ENCODE results near the gene P2RX1. TPM values are rescaled to one million over a fixed set of nuclear protein-coding genes. Genes with fewer than 3 reads are reported as not detected.

P2RX1 gene
- total RNA-seq, 2 donors from 2014 or later = 39.2 to 45.4 TPM

- DNase-seq = peak; percentile 91 to 95 (median 94)
- WGBS, 2 donors = 26 to 54% methylated on average over 2 to 9 of the region's 11 CpGs
- Histone ChIP-seq H3K27me3 (no peaks in the 10 kb centered on the region), H3K27ac (peak overlapping the region; percentile 92 to 97 (median 97)), H3K4me1 (peaks cover 60% of the 10 kb centered on the region), H3K9me3 (no peaks in the 10 kb centered on the region), H3K4me3 (no peak overlapping the region), H3K36me3 (replicated peaks in 1 of 2; ENCODE audit: insufficient read depth in 1 of 2, low read depth in 2 of 2) (no peaks in the 10 kb centered on the region)
- ATAC-seq = peak; percentile 65
- intact Hi-C loops (cut with DNase I) = no loop called here
- peak; percentile 64 to 74 (median 65) for TF ChIP-seq POLR2A (IDR thresholded peaks at IDR 0.05)
- TF ChIP-seq CTCF (IDR thresholded peaks at IDR 0.05) = peak in 2 of 7 experiments; percentile 15 to 21
Measured at GRCh38 chr17:3905017-3905520, 11.2 kb downstream of the P2RX1 start.

GRCh38 chr17:3904501-3904900 is 11.8 kb downstream of the P2RX1 start:
- DNase-seq (peak; percentile 66 to 75 (median 68)), ATAC-seq (peak; percentile 54)
- Histone ChIP-seq H3K4me3 (no peak overlapping the region), H3K9me3 (no peaks in the 10 kb centered on the region), H3K27ac (peak overlapping the region; percentile 92 to 97 (median 97)), H3K36me3 (replicated peaks in 1 of 2; ENCODE audit: insufficient read depth in 1 of 2, low read depth in 2 of 2) (no peaks in the 10 kb centered on the region), H3K4me1 (peaks cover 63% of the 10 kb centered on the region), H3K27me3 (no peaks in the 10 kb centered on the region)
- WGBS, 2 donors = 35 to 55% methylated on average over 10 to 15 of the region's 15 CpGs
- intact Hi-C loops (cut with DNase I) = no loop called here
- no peak for TF ChIP-seq POLR2A (IDR thresholded peaks at IDR 0.05)

- 20 to 23% methylated on average over 12 to 17 of the region's 21 CpGs for WGBS, 2 donors
- Histone ChIP-seq H3K36me3 (replicated peaks in 1 of 2; ENCODE audit: insufficient read depth in 1 of 2, low read depth in 2 of 2) (no peaks in the 10 kb centered on the region), H3K27ac (peak overlapping the region; percentile 92 to 97 (median 97)), H3K27me3 (no peaks in the 10 kb centered on the region), H3K4me3 (no peak overlapping the region), H3K4me1 (peaks cover 63% of the 10 kb centered on the region), H3K9me3 (no peaks in the 10 kb centered on the region)
- intact Hi-C loops (cut with DNase I) = no loop called here
- ATAC-seq (peak; percentile 74), DNase-seq (peak; percentile 82 to 90 (median 88))
- no peak for TF ChIP-seq CTCF (IDR thresholded peaks at IDR 0.05)
- peak; percentile 62 to 82 (median 74) for TF ChIP-seq POLR2A (IDR thresholded peaks at IDR 0.05)
Measured at GRCh38 chr17:3903881-3904290, 12.4 kb downstream of the P2RX1 start.

- ATAC-seq = peak; percentile 18
- no peaks in the 10 kb centered on the region for H3K9me3 ChIP-seq
- intact Hi-C loops (cut with DNase I) = no loop called here
- H3K4me3 ChIP-seq = no peak overlapping the region
- no peaks in the 10 kb centered on the region for H3K27me3 ChIP-seq
- TF ChIP-seq CTCF (IDR thresholded peaks at IDR 0.05) (peak in 1 of 7 experiments; percentile 1), POLR2A (IDR thresholded peaks at IDR 0.05) (no peak)
- no peaks in the 10 kb centered on the region for H3K36me3 ChIP-seq (replicated peaks in 1 of 2; ENCODE audit: insufficient read depth in 1 of 2, low read depth in 2 of 2)
- peak overlapping the region; percentile 92 to 97 (median 97) for H3K27ac ChIP-seq
- 26 to 29% methylated on average over 7 to 25 of the region's 25 CpGs for WGBS, 2 donors
- peak; percentile 71 to 78 (median 74) for DNase-seq
- H3K4me1 ChIP-seq = peaks cover 63% of the 10 kb centered on the region
Measured at GRCh38 chr17:3903051-3903825, 13.0 kb downstream of the P2RX1 start.

- H3K27me3 ChIP-seq = no peaks in the 10 kb centered on the region
- no peak for ATAC-seq
- no peaks in the 10 kb centered on the region for H3K36me3 ChIP-seq (replicated peaks in 1 of 2; ENCODE audit: insufficient read depth in 1 of 2, low read depth in 2 of 2)
- 35 to 40% methylated on average over 6 of the region's 6 CpGs for WGBS, 2 donors
- peaks cover 70% of the 10 kb centered on the region for H3K4me1 ChIP-seq
- peak overlapping the region in 3 of 4 donors; percentile 29 to 92 (median 54) for H3K27ac ChIP-seq
- peak in 2 of 4 donors; percentile 31 to 32 for DNase-seq
- H3K4me3 ChIP-seq = no peak overlapping the region
- intact Hi-C loops (cut with DNase I) = no loop called here
- H3K9me3 ChIP-seq = no peaks in the 10 kb centered on the region
- no peak for TF ChIP-seq CTCF (IDR thresholded peaks at IDR 0.05)
- TF ChIP-seq POLR2A (IDR thresholded peaks at IDR 0.05) = no peak
Measured at GRCh38 chr17:3900646-3901045, 15.6 kb downstream of the P2RX1 start.

Data from body of pancreas (tissue), 4 donors.